HCT116 (cell line): Measurements from ENCODE around the gene CBLC. TPM values are rescaled to one million over a fixed set of nuclear protein-coding genes. Genes with fewer than 3 reads are reported as not detected.
A peak's percentile ranks its signal among the peaks of the same experiment; 100 is the strongest.

Source experiments
- ATAC-seq: fragments of 200-7000 bp; cut with Tn5 transposase; 2 replicates; pipeline ENCODE4 v1.9.1; 2020; ENCODE audit warnings: mild to moderate bottlenecking, moderate library complexity
- BruUV-seq: library from RNA; stranded (reverse); fragments of 400-500 nt; replicated peaks from 2 replicates; lab custom pipeline; 2021; lab: Mats Ljungman, UMichigan
- CTCF ChIA-PET: fragments of 300-600 bp; sonication (Branson Sonifier 250); formaldehyde crosslinking; loops from one replicate; lab custom pipeline; 2021; ENCODE audit warnings: antibody characterized with exemption; lab: Charles Lee
- POLR2A ChIA-PET: fragments of 300-600, 350-600 bp; sonication (Branson Sonifier 250); formaldehyde crosslinking; loops from one replicate; lab custom pipeline; 2021; ENCODE audit warnings: antibody characterized with exemption; lab: Charles Lee
- RAD21 ChIA-PET, 2 experiments: fragments of 300-600 bp; sonication (Branson Sonifier 250); formaldehyde crosslinking; loops; one replicate each; lab custom pipeline; 2023; ENCODE audit warnings: low total read pairs in 2 of 2; ENCODE audit not compliant: uncharacterized antibody in 2 of 2, unreplicated experiment in 2 of 2, low non-redundant PET in 1 of 2; lab: Charles Lee
- DNase-seq: peaks from one replicate; pipeline ENCODE4 v3.0.0-alpha.2; 2010; ENCODE audit warnings: low read depth, low spot score
- H2AFZ ChIP-seq: fragments of 200-600 bp; shearing (Covaris generic), sonication (generic); 2 replicates; pipeline ENCODE4 v1.6.1; 2017; ENCODE audit warnings: low read depth, mixed run types, mixed read lengths, antibody characterized with exemption, low read length; ENCODE audit not compliant: poor library complexity, severe bottlenecking
- H3K27ac ChIP-seq: 2 replicates; pipeline ENCODE4 v1.5.1; 2012; ENCODE audit warnings: low read depth, low read length
- H3K27me3 ChIP-seq: fragments of 200-600 bp; sonication (generic); 2 replicates; pipeline ENCODE4 v1.6.1; 2016; ENCODE audit warnings: mixed run types, low read length, mixed read lengths; ENCODE audit not compliant: insufficient read depth
- H3K36me3 ChIP-seq, 2 experiments: fragments of 200-500 bp in 1 of 2; fragments of 200-600 bp in 1 of 2; sonication (Bioruptor generic) in 1 of 2; sonication (generic) in 1 of 2; 2 replicates each; pipeline versions ENCODE4 v1.5.1 to v1.6.1; 2014 to 2016; ENCODE audit warnings: low read length in 2 of 2, inconsistent platforms in 1 of 2, mixed read lengths in 1 of 2, mixed run types in 1 of 2; ENCODE audit not compliant: insufficient read depth in 2 of 2, control insufficient read depth in 1 of 2
- H3K4me1 ChIP-seq, 2 experiments: fragments of 200-600 bp in 1 of 2; sonication (generic) in 1 of 2; 2 replicates each; pipeline versions ENCODE4 v1.5.1 to v1.6.1; 2012 to 2017; ENCODE audit warnings: low read length in 2 of 2, inconsistent platforms in 1 of 2, mild to moderate bottlenecking in 1 of 2, mixed read lengths in 1 of 2, mixed run types in 1 of 2, moderate library complexity in 1 of 2; ENCODE audit not compliant: insufficient read depth in 2 of 2, control insufficient read depth in 1 of 2
- H3K4me2 ChIP-seq: fragments of 200-600 bp; sonication (generic); 2 replicates; pipeline ENCODE4 v1.6.1; 2017; ENCODE audit warnings: mixed run types, low read length, mixed read lengths
- H3K4me3 ChIP-seq, 2 experiments: fragments of 200-600 bp in 1 of 2; sonication (generic) in 1 of 2; replicated peaks in 1 of 2; 2 replicates each; pipeline ENCODE4 v1.5.1; 2011 to 2016; ENCODE audit warnings: low read length in 2 of 2, control low read depth in 1 of 2, low read depth in 1 of 2, mild to moderate bottlenecking in 1 of 2, mixed read lengths in 1 of 2, mixed run types in 1 of 2
- H3K79me2 ChIP-seq: fragments of 200-600 bp; sonication (generic); 2 replicates; pipeline ENCODE4 v1.6.1; 2017; ENCODE audit warnings: mild to moderate bottlenecking, mixed run types, low read length, moderate library complexity, mixed read lengths; ENCODE audit not compliant: insufficient read depth
- H3K9ac ChIP-seq: fragments of 200-600 bp; sonication (generic); 2 replicates; pipeline ENCODE4 v1.6.1; 2016; ENCODE audit warnings: low read length, mixed read lengths
- H3K9me2 ChIP-seq: fragments of 200-600 bp; sonication (generic), shearing (Covaris generic); 2 replicates; pipeline ENCODE4 v1.6.1; 2017; ENCODE audit warnings: mixed run types, mild to moderate bottlenecking, moderate library complexity; ENCODE audit not compliant: insufficient read depth
- H3K9me3 ChIP-seq, 2 experiments: fragments of 200-500 bp in 1 of 2; fragments of 200-600 bp in 1 of 2; sonication (Bioruptor generic) in 1 of 2; sonication (generic) in 1 of 2; 2 replicates each; pipeline ENCODE4 v1.6.1; 2014 to 2017; ENCODE audit warnings: low read length in 2 of 2, mixed read lengths in 2 of 2, inconsistent platforms in 1 of 2, low read depth in 1 of 2, mild to moderate bottlenecking in 1 of 2, mixed run types in 1 of 2, moderate library complexity in 1 of 2; ENCODE audit not compliant: control insufficient read depth in 1 of 2, insufficient read depth in 1 of 2
- H4K20me1 ChIP-seq: fragments of 200-600 bp; sonication (generic), shearing (Covaris generic); 2 replicates; pipeline ENCODE4 v1.6.1; 2017; ENCODE audit warnings: mixed run types, mild to moderate bottlenecking, moderate library complexity; ENCODE audit not compliant: insufficient read depth
- ATF3 ChIP-seq: IDR thresholded peaks from 2 replicates; pipeline ENCODE4 v1.6.1; 2012
- CBX3 ChIP-seq: IDR thresholded peaks from 2 replicates; pipeline ENCODE4 v1.6.1; 2012; ENCODE audit warnings: low read depth
- CEBPB ChIP-seq: IDR thresholded peaks from 2 replicates; pipeline ENCODE4 v1.6.1; 2012; ENCODE audit warnings: low read depth
- CTCF ChIP-seq, 3 experiments: fragments of 200-600 bp in 1 of 3; sonication (generic) in 1 of 3; IDR thresholded peaks in 2 of 3; conservative IDR thresholded peaks in 1 of 3; 2 replicates each; pipeline ENCODE4 v1.5.1; 2012 to 2017; ENCODE audit warnings: low read depth in 2 of 3, low read length in 2 of 3, antibody characterized with exemption in 1 of 3, borderline replicate concordance in 1 of 3, control low read depth in 1 of 3, mild to moderate bottlenecking in 1 of 3, mixed read lengths in 1 of 3, mixed run types in 1 of 3, moderate library complexity in 1 of 3; ENCODE audit not compliant: insufficient read depth in 1 of 3
- EGR1 ChIP-seq: IDR thresholded peaks from 2 replicates; pipeline ENCODE4 v1.6.1; 2012; ENCODE audit warnings: low read depth
- ELF1 ChIP-seq: IDR thresholded peaks from 2 replicates; pipeline ENCODE4 v1.6.1; 2012; ENCODE audit warnings: low read depth, borderline replicate concordance
- EZH2 ChIP-seq: fragments of 200-600 bp; sonication (generic); IDR thresholded peaks from 2 replicates; pipeline ENCODE4 v1.6.1; 2017; ENCODE audit warnings: antibody characterized with exemption, mixed run types
- EZH2phosphoT487 ChIP-seq: fragments of 200-600 bp; IDR thresholded peaks from 2 replicates; pipeline ENCODE4 v1.6.1; 2018; ENCODE audit warnings: antibody characterized with exemption, borderline replicate concordance
- FOSL1 ChIP-seq: IDR thresholded peaks from 2 replicates; pipeline ENCODE4 v1.6.1; 2012; ENCODE audit warnings: low read depth
- JUND ChIP-seq: IDR thresholded peaks from 2 replicates; pipeline ENCODE4 v1.6.1; 2012
- MAX ChIP-seq: IDR thresholded peaks from 2 replicates; pipeline ENCODE4 v1.6.1; 2012
- POLR2A ChIP-seq: IDR thresholded peaks from 2 replicates; pipeline ENCODE4 v1.7.0; 2011; ENCODE audit warnings: borderline replicate concordance; ENCODE audit not compliant: insufficient read depth, insufficient read length; ENCODE audit errors: extremely low read depth
- RAD21 ChIP-seq: IDR thresholded peaks from 2 replicates; pipeline ENCODE4 v1.6.1; 2012; ENCODE audit warnings: low read depth, mild to moderate bottlenecking
- SP1 ChIP-seq: IDR thresholded peaks from 2 replicates; pipeline ENCODE4 v1.6.1; 2012; ENCODE audit warnings: low read depth
- SRF ChIP-seq: IDR thresholded peaks from 2 replicates; pipeline ENCODE4 v1.6.1; 2012; ENCODE audit warnings: low read depth
- TCF7L2 ChIP-seq: IDR thresholded peaks from 2 replicates; pipeline ENCODE4 v1.7.0; 2011; ENCODE audit warnings: borderline replicate concordance, inconsistent platforms; ENCODE audit not compliant: insufficient read depth, insufficient read length; ENCODE audit errors: extremely low read depth
- YY1 ChIP-seq: IDR thresholded peaks from 2 replicates; pipeline ENCODE4 v1.6.1; 2011; ENCODE audit warnings: low read length, low read depth, moderate library complexity, mild to moderate bottlenecking; ENCODE audit not compliant: insufficient replicate concordance; ENCODE audit errors: extremely low read depth
- ZFX ChIP-seq: fragments of 450-650 bp; IDR thresholded peaks from 2 replicates; pipeline ENCODE4 v1.6.1; 2017
- intact Hi-C: fragments of 100-400 bp; cut with micrococcal nuclease; formaldehyde crosslinking; loops from 2 replicates; pipeline ENCODE4 v1.10.0; 2022
- total RNA-seq: library from RNA; stranded (reverse); gene quantifications from one replicate; pipeline ENCODE4 v1.2.1, GENCODE V29; 2021; ENCODE audit not compliant: unreplicated experiment
- TF ChIP-seq, protein P1 (sequence below): IDR thresholded peaks from 2 replicates; pipeline ENCODE4 v1.6.1; 2011; ENCODE audit warnings: mild to moderate bottlenecking, low read length, moderate library complexity; ENCODE audit not compliant: insufficient replicate concordance; ENCODE audit errors: extremely low read depth

Gene CBLC
- total RNA-seq, 1 experiment from 2014 or later = 54.3 TPM

GRCh38 chr19:44848036-44848811 is 70.5 kb downstream of the CBLC start:
- no peak overlapping the region for H2AFZ ChIP-seq
- no peaks in the 10 kb centered on the region for H4K20me1 ChIP-seq
- ATAC-seq = no peak
- ChIA-PET CTCF (no interaction called here), RAD21 (no interaction called here), POLR2A (interaction anchor here (1.0 kb wide), 1 partner anchor 42 kb away, joined by 4 read pairs; the partner anchor contains the start of gene TOMM40)
- peak overlapping the region; percentile 93 for H3K9ac ChIP-seq
- peak overlapping the region; percentile 98 to 99 for H3K4me3 ChIP-seq
- intact Hi-C loops = loop anchor here (5.0 to 10.0 kb wide), 2 partner anchors 104 to 163 kb away; no protein-coding TSS in a partner anchor
- peak overlapping the region; percentile 97 for H3K4me2 ChIP-seq
- no peaks in the 10 kb centered on the region; a peak in 1 of 4 replicates for H3K36me3 ChIP-seq
- peaks cover 16 to 49% of the 10 kb centered on the region in 2 experiments for H3K4me1 ChIP-seq
- no peaks in the 10 kb centered on the region for H3K9me2 ChIP-seq
- H3K27me3 ChIP-seq = no peaks in the 10 kb centered on the region
- TF ChIP-seq EZH2 (no peak), SRF (no peak), JUND (no peak), YY1 (no peak), EGR1 (no peak), POLR2A (no peak), ZFX (no peak), ELF1 (no peak), EZH2phosphoT487 (no peak), SP1 (no peak), FOSL1 (no peak), RAD21 (no peak), CTCF (IDR thresholded peaks at IDR 0.05 in 2 of 3, conservative IDR thresholded peaks at IDR 0.05 in 1 of 3; ENCODE audit: borderline replicate concordance in 1 of 3, insufficient read depth in 1 of 3, low read depth in 2 of 3, low read length in 2 of 3) (no peak), TCF7L2 (no peak), MAX (no peak), ATF3 (no peak), CBX3 (no peak), CEBPB (no peak)
- TF ChIP-seq, protein P1, sequence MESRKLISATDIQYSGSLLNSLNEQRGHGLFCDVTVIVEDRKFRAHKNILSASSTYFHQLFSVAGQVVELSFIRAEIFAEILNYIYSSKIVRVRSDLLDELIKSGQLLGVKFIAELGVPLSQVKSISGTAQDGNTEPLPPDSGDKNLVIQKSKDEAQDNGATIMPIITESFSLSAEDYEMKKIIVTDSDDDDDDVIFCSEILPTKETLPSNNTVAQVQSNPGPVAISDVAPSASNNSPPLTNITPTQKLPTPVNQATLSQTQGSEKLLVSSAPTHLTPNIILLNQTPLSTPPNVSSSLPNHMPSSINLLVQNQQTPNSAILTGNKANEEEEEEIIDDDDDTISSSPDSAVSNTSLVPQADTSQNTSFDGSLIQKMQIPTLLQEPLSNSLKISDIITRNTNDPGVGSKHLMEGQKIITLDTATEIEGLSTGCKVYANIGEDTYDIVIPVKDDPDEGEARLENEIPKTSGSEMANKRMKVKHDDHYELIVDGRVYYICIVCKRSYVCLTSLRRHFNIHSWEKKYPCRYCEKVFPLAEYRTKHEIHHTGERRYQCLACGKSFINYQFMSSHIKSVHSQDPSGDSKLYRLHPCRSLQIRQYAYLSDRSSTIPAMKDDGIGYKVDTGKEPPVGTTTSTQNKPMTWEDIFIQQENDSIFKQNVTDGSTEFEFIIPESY = no peak
- TF ChIP-seq, all 23 proteins: peak for 0
- Histone ChIP-seq H3K27ac (peak overlapping the region; percentile 92), H3K9me3 (no peaks in the 10 kb centered on the region), H3K79me2 (peaks cover 70% of the 10 kb centered on the region)
- DNase-seq = no peak
- BruUV-seq = no TSS peak
